Loucy (cell line): ENCODE measurements around the gene CSNK2B.

Experiments used
- EZH2phosphoT487 ChIP-seq: fragments of 200-600 bp; IDR thresholded peaks from 2 replicates; pipeline ENCODE4 v1.6.1; 2018; ENCODE audit warnings: antibody characterized with exemption, mild to moderate bottlenecking, moderate library complexity, borderline replicate concordance
- TF ChIP-seq, protein P1 (sequence below): fragments of 200-600 bp; sonication (generic); conservative IDR thresholded peaks from 2 replicates; pipeline ENCODE4 v1.5.1; 2014; ENCODE audit warnings: mild to moderate bottlenecking, antibody characterized with exemption, low read length

DNA sequence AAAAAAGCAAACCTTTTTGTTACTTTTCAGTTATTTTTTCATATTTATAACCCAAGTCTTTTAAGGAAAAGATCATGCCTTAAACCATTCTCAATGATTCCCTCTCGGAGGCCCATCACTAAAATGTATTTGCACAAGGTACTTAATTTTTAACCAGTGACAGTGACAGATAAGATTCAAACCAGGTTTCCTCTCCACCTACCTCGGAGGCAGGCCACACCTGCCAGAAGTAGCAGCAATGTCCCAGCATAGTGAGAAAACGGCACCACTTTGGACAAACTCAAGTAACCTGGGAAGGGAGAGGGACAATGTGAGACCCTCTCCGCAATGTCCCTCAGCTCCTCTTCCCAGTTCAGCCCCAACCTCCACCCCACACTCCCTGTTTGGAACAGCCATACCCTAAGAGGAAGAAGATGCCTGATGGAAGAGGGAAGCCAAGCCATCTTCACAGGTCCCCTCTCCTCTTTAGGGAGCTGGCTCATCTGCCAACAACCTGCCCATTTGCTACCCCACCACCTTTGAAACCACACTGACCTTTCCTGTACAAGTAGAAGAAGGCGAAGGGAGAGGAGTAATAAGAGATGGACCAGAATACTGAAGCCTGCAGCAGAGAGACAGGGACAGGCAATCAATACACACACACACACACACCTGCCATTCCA is 35.0 kb downstream of the CSNK2B start:
- TF ChIP-seq, protein P1, sequence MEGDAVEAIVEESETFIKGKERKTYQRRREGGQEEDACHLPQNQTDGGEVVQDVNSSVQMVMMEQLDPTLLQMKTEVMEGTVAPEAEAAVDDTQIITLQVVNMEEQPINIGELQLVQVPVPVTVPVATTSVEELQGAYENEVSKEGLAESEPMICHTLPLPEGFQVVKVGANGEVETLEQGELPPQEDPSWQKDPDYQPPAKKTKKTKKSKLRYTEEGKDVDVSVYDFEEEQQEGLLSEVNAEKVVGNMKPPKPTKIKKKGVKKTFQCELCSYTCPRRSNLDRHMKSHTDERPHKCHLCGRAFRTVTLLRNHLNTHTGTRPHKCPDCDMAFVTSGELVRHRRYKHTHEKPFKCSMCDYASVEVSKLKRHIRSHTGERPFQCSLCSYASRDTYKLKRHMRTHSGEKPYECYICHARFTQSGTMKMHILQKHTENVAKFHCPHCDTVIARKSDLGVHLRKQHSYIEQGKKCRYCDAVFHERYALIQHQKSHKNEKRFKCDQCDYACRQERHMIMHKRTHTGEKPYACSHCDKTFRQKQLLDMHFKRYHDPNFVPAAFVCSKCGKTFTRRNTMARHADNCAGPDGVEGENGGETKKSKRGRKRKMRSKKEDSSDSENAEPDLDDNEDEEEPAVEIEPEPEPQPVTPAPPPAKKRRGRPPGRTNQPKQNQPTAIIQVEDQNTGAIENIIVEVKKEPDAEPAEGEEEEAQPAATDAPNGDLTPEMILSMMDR = no peak
- TF ChIP-seq EZH2phosphoT487 = no peak
